HG03175 (cell line): ENCODE measurements around the gene FKBP15.
"Not testable (repeated sequence)": the region's sequence is repeated elsewhere in the genome, so short reads cannot be mapped to it uniquely, and the experiment has no call there.

Source experiments
- ATAC-seq: cut with Tn5 transposase; IDR thresholded peaks from one replicate; pipeline ENCODE4 v1.9.1; 2021; ENCODE audit warnings: mild to moderate bottlenecking, moderate library complexity; ENCODE audit not compliant: unreplicated experiment

The FKBP15 gene, protein sequence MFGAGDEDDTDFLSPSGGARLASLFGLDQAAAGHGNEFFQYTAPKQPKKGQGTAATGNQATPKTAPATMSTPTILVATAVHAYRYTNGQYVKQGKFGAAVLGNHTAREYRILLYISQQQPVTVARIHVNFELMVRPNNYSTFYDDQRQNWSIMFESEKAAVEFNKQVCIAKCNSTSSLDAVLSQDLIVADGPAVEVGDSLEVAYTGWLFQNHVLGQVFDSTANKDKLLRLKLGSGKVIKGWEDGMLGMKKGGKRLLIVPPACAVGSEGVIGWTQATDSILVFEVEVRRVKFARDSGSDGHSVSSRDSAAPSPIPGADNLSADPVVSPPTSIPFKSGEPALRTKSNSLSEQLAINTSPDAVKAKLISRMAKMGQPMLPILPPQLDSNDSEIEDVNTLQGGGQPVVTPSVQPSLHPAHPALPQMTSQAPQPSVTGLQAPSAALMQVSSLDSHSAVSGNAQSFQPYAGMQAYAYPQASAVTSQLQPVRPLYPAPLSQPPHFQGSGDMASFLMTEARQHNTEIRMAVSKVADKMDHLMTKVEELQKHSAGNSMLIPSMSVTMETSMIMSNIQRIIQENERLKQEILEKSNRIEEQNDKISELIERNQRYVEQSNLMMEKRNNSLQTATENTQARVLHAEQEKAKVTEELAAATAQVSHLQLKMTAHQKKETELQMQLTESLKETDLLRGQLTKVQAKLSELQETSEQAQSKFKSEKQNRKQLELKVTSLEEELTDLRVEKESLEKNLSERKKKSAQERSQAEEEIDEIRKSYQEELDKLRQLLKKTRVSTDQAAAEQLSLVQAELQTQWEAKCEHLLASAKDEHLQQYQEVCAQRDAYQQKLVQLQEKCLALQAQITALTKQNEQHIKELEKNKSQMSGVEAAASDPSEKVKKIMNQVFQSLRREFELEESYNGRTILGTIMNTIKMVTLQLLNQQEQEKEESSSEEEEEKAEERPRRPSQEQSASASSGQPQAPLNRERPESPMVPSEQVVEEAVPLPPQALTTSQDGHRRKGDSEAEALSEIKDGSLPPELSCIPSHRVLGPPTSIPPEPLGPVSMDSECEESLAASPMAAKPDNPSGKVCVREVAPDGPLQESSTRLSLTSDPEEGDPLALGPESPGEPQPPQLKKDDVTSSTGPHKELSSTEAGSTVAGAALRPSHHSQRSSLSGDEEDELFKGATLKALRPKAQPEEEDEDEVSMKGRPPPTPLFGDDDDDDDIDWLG

DNA sequence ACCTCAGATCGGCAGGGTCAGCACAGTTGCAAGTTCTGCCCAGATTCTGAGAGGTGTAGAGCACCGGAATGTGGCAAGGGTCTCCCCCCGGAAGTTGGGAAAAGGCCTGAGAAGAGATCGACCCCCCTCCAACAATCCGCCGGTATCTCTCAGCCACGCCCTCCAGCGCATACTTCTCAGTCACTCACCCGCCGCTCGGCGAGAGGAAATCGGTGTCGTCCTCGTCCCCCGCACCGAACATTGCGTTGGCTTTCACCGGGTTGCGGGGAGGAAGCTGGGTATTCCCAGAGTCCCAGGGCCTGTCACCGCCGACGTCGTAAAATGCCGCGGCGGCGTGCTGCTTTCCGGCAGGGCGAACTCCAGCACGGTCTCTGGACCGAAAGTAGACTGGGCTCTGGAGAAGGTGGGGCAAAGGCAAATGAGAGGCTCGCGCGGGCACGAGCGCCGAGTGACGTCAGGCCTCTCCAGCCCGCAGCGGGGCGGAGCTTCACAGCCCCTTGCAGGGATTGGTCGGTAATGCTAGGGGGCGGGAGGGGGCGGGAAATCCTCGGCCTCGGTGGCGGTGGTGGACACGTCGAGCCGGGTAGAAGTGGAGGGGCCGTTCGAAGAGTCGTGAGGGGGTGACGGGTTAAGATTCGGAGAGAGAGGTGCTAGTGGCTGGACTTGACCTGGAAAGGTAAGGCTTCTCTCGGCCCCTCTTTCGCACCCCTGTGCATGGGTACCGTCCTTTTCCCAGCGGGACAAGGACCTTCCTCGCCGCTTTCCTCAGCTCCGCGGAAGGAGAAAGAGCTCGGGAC lies at the start of gene FKBP15, which contains the start of gene SLC31A1:
Gene FKBP15, minus strand, starts transcription at position 275 of the 797 bp plus-strand sequence. Its CDS starts 34 bp downstream, at position 241.
Gene SLC31A1, plus strand, starts transcription at position 542 of the 797 bp plus-strand sequence. CDS start 34,605 bp downstream, outside the sequence.
- peak; percentile 85 for ATAC-seq

DNA sequence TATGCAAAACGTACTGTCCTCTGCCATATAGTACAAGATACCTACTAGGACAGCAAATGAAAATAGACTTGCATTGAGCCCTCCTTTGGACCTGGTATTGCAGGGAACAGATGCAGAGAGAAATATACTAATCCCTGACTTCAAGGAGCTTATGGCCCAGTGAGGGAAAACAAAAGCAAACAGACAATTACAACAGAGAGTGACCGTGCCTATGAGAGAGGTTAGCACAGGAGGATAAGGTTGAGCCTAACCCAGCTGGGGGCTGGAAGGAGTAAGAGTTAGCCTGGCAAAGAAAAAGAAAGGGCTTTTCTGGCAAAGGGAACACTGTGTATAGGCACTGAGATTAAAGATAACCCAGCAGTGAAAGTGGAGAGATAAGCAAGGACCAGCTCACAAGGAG lies 48.8 kb upstream of the FKBP15 start:
- ATAC-seq, result no peak

DNA sequence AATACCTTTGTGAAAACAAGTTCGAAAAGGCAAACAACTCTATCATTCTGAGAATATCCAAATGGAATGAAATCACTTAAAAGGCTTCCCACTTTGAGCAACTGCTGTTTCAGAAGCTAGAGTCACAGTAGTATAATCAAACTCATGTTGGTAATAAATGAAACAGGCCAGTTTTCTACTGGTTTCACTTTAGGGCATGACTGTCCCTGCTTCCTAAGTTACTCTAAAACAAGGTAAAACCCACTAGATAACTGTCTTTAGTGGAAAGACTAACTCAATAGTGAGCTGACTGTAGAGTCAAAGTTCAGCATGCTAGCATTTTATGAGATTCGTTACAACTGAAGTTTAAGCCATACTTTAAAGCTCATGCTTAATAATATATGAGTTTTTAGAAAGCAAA lies 48.3 kb upstream of the FKBP15 start:
- ATAC-seq, result no peak

DNA sequence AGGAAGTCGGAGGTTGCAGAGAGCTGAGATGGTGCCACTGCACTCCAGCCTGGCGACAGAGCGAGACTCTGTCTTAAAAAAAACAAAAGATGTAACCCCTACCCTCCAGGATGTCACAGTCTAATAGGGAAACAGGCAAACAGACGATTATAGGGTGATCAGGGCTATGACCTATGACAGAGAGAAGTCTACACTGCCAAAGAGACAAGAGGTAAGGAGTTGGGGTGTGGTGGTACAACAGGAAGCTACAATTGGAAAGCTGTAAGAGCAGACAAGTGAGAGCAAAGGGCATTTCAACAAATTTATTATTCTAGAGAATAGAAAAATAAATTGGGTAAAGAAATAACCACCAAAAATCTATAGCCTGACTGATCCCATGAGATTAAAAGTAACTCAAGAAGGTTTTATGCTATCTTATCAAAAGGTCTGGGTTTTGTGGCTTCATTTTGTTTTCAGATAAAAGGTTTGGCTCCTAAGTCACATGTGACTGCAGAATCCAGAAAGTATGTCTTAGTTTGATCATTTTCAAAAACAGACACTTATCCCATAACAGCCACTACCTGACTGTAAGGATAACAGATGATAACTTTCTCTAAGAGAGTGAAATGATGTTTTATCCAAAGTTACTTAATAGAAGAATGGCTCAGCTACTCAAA lies 47.0 kb upstream of the FKBP15 start:
- no peak for ATAC-seq

DNA sequence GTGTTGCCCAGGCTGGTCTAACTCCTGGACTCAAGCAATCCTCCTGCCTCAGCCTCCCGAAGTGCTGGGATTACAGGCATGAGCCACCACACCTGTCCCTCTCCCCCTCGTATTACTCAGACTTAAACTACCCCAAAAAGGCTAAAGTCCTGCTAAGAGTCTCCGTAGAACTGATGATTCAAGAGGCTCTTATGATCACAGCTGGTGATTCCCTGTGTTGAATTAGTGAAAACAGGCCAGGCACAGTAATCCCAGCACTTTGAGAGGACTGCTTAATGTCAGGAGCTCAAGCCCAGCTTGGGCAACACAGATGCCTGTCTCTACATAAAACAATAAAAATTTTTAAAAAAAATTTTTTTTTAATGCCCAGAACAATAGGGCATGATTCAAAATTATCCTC lies 45.1 kb upstream of the FKBP15 start:
- ATAC-seq, result no peak

DNA sequence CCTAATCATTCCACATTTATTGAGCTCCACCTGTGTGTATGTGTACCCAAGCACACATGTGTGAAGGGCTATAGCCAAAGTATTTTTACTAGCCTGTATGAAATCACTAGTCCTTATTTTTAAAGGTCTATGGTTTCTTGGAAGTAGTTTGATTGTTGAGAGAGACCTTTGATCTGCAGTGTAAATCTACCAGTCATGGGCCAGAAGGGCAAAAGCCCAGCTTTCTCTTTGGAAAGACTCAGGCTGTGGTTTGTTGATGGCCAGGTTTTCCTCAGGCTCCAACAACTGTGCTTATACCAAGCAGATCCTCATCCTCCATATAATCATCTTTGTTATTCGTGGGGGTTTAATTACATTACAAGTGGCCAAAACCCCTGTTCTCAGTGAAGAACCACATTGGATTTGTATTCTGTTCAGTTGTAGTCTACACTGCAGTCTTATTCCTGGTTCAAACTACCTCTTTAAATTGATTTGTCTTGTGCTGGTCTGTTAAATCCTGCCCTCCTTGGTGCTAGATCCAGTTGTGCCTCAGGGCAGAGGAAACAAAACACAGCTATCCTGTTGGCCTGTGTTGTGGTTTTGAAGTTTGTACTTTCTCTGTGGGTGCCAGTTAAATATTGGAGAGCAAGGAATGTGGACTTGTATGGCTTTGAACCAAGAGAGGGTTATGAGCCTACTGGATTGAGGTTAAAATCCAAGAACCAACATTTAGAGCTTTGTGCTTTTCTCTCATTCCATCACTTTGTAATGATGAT lies 41.0 kb upstream of the FKBP15 start:
- no peak for ATAC-seq

DNA sequence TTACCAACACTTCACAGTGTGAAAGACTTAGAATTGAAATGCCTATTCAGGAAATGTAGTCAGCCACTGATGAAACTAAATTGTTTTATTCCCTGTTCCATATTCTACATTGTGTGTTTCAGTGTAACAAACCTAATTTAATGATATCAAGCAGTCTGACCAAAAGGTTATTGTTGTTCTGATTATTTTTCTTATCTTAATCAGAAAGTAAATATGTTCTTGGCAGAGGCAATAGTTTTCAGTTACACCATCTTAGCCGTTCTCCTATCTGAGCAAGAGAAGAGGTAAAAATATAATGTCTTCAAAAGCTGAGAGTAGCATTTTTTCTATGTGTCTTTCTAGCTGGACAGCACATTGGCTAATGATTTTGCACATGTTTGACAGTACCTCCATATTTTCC lies 37.2 kb upstream of the FKBP15 start:
- no peak for ATAC-seq

DNA sequence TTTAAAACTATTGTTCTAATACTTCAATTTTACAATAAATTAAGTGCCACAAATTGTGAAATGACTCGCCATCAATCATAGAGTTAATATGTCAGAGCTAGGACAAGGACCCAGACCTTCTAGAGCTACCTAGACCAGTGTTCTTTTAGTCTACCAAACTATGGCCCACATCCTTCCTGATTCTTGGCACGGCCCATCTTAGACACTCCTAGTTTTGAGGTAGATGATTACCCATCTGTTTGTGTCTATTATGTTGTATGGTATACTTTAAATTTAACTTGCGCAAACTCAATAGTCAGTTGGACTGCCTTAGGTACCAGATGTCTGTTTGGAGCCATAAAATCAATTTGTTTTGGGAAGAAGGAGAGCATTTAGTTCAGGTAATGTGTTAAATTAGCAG lies 36.8 kb upstream of the FKBP15 start:
- no peak for ATAC-seq

DNA sequence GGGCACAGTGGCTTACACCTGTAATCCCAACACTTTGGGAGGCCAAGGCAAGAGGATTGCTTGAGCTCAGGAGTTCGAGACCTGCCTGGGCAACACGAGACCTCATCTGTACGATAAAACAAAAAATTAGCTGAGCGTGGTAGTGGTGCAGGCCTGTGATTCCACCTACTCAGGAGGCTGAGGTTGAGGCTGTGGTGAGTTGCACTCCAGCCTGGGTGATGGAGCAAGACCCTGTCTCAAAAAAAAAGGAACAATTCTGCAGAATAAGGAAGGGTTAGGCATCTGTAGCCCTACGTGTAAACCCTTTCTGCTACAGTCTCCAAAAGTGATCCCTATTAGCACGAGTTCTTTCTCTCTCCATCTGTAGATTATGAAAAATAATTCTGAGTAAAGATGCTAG lies 34.4 kb upstream of the FKBP15 start:
- no peak for ATAC-seq

DNA sequence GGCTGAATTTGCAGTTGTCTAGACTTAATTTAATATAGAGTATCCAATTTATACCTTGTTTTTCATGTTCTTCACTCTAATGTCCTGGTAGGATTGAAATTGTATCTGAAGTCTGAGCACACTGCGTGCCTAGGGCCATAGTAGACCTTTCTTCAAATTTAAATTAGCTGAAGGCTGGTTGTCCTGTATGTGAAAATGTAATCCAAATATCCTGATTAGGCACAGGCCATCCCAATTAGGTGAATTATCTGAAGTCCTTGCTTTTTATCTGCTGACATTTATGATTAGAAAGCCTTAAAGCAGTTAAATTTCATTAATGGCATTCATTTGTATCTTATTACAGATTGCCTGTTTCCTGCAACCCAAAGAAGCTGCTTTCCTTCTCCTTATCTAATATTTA lies 33.9 kb upstream of the FKBP15 start:
- no peak for ATAC-seq

DNA sequence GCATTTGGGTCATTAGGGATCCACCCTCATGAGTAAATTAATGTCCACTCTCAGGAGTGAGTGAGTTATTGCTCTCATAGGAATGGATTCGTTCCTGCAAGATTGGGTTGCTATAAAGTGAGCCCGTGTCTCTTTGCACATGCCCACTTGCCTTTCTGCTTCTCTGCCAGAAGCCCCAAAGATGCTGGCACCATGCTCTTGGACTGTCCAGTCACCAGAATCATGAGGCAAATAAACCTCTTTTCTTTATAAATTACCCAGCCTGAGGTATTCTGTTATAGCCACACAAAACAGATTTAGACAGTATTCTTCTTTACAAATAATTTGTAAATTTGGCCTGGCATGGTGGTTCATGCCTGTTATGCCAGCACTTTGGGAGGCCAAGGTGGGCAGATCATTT lies 29.7 kb upstream of the FKBP15 start:
- ATAC-seq, result no peak

DNA sequence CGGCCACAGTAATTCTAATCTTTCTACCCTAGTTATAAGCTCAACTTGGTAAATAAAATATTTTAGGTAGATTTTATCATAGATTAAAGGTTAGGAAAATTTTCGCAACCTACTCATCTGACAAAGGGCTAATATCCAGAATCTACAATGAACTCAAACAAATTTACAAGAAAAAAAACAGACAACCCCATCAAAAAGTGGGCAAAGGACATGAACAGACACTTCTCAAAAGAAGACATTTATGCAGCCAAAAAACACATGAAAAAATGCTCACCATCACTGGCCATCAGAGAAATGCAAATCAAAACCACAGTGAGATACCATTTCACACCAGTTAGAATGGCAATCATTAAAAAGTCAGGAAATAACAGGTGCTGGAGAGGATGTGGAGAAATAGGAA lies 28.6 kb upstream of the FKBP15 start:
- not testable (repeated sequence) for ATAC-seq

DNA sequence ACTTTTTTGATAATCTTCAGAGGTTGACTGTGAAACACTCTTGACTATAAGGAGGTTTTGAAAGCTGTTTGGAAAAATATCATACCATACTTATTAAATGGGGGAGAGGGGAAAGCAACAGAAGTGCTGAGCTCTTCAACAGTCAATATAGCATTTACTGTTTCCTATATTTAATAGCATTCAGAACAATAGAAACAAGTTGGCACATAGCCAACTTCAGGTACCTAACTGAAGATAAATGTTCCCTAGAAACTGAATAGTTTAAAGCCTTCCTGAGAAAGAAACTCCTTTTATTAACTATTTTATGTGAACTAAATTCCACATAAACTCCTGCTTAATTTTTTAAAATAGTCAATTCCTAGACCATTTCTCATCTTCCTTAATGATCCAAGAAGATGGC lies 26.6 kb upstream of the FKBP15 start:
- no peak for ATAC-seq

DNA sequence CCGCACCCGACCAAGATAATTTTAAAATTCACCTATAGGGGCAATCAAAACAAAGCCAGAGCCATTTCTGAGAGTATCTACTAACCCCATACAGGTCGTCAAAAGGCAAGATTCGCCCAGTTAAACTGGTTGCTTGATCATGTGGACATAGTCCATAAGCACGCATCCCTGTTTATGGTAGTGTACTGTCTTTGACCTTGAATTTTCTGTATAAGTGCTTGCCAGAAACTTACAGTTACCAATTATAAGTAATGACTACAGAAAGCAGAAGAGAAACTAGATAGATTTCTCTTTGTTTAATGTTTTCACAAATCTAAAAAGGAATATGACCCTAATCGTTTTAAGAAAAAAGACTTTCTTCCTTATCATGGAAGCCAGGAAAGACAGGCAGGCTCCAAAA lies 25.9 kb upstream of the FKBP15 start:
- no peak for ATAC-seq

DNA sequence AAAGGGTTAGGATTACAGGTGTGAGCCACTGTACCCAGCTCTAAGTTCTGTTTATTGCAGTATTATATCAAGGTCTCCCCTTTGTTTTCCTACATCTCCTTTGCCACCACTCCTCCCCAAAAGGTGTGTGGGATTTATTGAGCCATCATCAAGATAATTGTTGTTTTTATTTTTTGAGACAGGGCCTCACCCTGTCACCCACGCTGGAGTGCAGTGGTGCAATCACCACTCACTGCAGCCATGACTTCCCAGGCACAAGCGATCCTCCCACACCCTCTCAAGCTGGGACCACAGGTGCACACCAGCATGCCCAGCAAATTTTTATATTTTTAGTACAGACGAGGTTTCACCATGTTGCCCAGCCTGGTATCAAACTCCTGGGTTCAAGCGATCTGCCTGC lies 24.8 kb upstream of the FKBP15 start:
- ATAC-seq, result no peak

DNA sequence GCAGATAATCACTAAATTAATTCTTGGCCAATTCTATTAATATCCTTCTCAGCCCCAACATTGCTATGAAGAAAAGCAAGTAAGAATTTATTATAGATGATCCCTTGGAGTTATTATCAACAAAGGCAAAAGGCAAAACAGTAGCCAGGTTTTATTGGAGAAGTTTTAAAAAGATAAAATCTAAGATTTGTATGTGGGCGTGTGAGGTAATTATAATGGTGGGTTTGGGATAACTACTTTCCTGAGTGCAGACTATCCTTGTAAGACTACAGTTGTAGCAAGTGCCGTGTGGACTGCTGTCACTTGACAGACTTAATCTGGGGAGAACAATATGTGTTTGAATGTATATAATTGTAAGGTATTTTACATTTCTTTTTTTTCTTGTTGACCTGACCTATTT lies 23.5 kb upstream of the FKBP15 start:
- no peak for ATAC-seq

DNA sequence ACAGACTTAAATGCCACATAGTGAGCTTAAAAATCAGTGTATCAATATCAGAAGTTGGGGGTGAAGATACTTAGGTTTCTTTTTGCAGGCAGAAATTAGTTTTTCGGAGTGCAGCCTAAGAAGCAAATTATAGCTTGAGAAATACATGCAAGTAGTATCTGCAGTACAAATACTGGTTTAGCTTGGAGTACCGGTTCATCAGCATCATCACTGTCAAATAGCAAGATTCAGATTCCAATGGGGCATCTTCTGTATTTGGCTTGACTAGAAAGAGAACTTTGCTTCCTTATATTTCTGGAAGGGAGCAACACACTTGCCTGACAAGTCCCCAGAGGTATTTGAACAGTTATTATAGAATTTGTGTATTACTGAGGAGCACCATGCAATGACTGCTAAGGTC lies 20.1 kb upstream of the FKBP15 start:
- no peak for ATAC-seq

DNA sequence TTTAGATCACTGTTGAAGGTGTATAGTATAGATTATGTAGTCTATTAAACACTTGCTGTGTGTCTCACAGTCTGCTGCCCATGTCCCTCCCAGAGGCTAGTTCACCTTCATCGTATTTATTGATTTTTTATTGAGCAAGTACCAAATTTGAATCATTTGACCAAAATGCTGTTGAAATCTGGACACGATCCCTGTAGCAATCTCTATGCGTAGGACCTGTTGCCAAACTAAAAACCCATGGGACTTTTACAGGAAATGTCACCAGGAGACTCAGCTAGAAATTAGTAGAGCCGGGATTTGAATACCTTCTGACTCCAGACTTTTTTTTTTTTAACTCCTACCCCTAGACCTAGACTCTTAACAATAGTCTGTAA lies 17.8 kb upstream of the FKBP15 start:
- no peak for ATAC-seq

DNA sequence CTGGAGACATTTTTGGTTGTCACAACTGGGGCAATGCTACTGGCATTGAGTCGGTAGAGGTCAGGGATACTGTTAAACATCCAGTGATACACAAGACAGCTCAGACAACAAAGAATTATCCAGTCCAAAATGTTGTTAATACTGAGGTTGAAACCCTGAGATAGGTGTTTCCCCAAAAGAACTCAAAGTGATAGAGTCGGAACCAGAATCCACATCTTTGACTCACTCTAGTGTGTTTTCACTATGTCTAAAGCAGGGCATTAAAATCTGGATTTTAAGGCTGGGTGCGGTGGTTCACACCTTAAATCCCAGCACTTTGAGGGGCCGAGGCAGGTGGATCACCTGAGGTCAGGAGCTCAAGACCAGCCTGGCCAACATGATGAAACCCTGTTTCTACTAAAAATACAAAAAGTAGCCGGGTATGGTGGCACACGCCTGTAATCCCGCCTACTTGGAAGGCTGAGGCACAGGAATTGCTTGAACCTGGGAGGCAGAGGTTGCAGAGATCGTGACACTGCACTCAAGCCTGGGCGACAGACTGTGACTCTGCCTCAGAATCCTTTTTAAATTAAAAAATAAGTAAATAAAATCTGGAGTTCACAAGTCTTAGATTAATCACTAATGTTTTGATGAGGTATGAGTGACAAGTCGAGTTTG lies 17.3 kb upstream of the FKBP15 start:
- ATAC-seq, result no peak
